ENCODE results near the gene PLXND1. TPM values are rescaled to one million over a fixed set of nuclear protein-coding genes. Genes with fewer than 3 reads are reported as not detected.

Gene PLXND1
- total RNA-seq, 4 donors from 2014 or later = 45.0 to 77.9 (median 61.5) TPM

DNA sequence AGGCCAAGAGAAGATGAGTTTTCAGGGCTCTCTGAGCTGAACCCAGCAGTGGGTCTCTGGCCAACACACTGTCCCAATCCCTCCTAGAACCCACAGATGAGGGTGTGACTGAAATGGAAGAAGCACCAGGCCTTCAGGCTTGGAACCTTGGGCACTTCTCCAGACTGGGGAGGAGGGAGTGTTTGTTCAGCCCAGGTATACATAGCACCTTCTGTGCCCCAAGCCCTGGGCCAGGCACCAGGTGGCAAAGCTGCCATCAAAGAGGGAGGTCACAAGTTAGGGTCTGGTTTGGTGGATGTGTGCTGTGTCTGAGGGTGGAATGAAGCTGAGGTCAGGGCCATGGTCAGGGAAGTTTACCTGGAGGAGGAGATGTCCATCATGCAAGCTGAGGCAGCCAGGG lies 93.9 kb downstream of the PLXND1 start:
- TF ChIP-seq POLR2A (IDR thresholded peaks at IDR 0.05) = no peak
- no peak for TF ChIP-seq POLR2AphosphoS5 (IDR thresholded peaks at IDR 0.05)
- TF ChIP-seq EP300 (IDR thresholded peaks at IDR 0.05) = no peak
- no peak for TF ChIP-seq CTCF (IDR thresholded peaks at IDR 0.05)
- Histone ChIP-seq H3K27me3 (no peaks in the 10 kb centered on the region), H3K4me1 (peaks cover 0 to 1% (median 0%) of the 10 kb centered on the region in 3 donors), H3K27ac (no peak overlapping the region), H3K4me3 (no peak overlapping the region), H3K9me3 (no peaks in the 10 kb centered on the region), H3K36me3 (peaks cover 0 to 100% of the 10 kb centered on the region in 2 donors)
- no peak for ATAC-seq

GRCh38 chr3:129507181-129507831 lies 99.2 kb downstream of the PLXND1 start:
- no peaks in the 10 kb centered on the region for H3K9me3 ChIP-seq
- H3K4me3 ChIP-seq = no peak overlapping the region
- H3K27me3 ChIP-seq = no peaks in the 10 kb centered on the region
- peaks cover 0 to 7% (median 0%) of the 10 kb centered on the region in 3 donors for H3K4me1 ChIP-seq
- TF ChIP-seq POLR2AphosphoS5 (IDR thresholded peaks at IDR 0.05) = no peak
- no peak for TF ChIP-seq CTCF (IDR thresholded peaks at IDR 0.05)
- TF ChIP-seq EP300 (IDR thresholded peaks at IDR 0.05) = no peak
- no peak for TF ChIP-seq POLR2A (IDR thresholded peaks at IDR 0.05)
- 80 to 86% methylated on average over 1 to 4 of the region's 9 CpGs for WGBS, 2 donors (ENCODE audit: low coverage in 1 of 2)
- H3K36me3 ChIP-seq = peaks cover 0 to 100% of the 10 kb centered on the region in 2 donors
- peak; percentile 65 for ATAC-seq
- H3K27ac ChIP-seq = peak overlapping the region in 1 of 4 donors; percentile 27

GRCh38 chr3:129506231-129506742 lies 100.2 kb downstream of the PLXND1 start:
- H3K9me3 ChIP-seq = no peaks in the 10 kb centered on the region
- H3K36me3 ChIP-seq = peaks cover 0 to 100% of the 10 kb centered on the region in 2 donors
- no peak overlapping the region for H3K27ac ChIP-seq
- H3K4me3 ChIP-seq = no peak overlapping the region
- ATAC-seq = no peak
- 59 to 100% methylated on average over 3 to 4 of the region's 9 CpGs for WGBS, 2 donors (ENCODE audit: low coverage in 1 of 2)
- H3K27me3 ChIP-seq = no peaks in the 10 kb centered on the region
- H3K4me1 ChIP-seq = peaks cover 0 to 7% (median 0%) of the 10 kb centered on the region in 3 donors
- TF ChIP-seq EP300 (IDR thresholded peaks at IDR 0.05) = no peak
- no peak for TF ChIP-seq CTCF (IDR thresholded peaks at IDR 0.05)
- TF ChIP-seq POLR2A (IDR thresholded peaks at IDR 0.05) = no peak
- TF ChIP-seq POLR2AphosphoS5 (IDR thresholded peaks at IDR 0.05) = no peak

DNA sequence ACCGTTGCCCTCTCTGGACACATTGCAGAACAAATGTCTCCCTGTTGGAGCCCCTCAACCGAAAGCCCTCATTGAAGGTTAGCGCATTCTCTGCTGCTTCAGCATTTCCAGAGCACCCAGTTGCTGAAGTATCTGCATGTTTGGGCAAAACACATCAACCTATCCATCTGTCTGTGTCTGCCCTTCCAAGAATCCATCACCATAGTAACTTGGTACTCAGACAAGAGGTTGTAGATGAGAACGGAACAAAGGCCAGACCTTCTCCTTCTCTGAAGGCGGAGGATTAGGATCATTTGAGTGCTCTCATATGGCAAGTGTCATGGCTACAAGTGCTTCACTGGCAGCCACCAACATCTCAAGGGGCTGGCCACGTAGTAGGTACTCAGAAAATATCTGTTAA lies 101.1 kb downstream of the PLXND1 start:
- WGBS, 2 donors (ENCODE audit: low coverage in 1 of 2) = 74 to 79% methylated on average over 4 to 6 of the region's 6 CpGs
- peaks cover 0 to 7% (median 0%) of the 10 kb centered on the region in 3 donors for H3K4me1 ChIP-seq
- no peaks in the 10 kb centered on the region for H3K9me3 ChIP-seq
- no peak overlapping the region for H3K27ac ChIP-seq
- TF ChIP-seq EP300 (IDR thresholded peaks at IDR 0.05) (no peak), CTCF (IDR thresholded peaks at IDR 0.05) (no peak), POLR2A (IDR thresholded peaks at IDR 0.05) (no peak), POLR2AphosphoS5 (IDR thresholded peaks at IDR 0.05) (no peak)
- no peak overlapping the region for H3K4me3 ChIP-seq
- no peaks in the 10 kb centered on the region for H3K27me3 ChIP-seq
- no peak for ATAC-seq
- peaks cover 0 to 100% of the 10 kb centered on the region in 2 donors for H3K36me3 ChIP-seq

Small RNA genes lying within 50 kb of the gene (small RNA-seq; reads per million reads assigned to genes)
- gene RN7SL752P = 0 reads per million in 4 donors

Other genes starting within 250 kb of the PLXND1 start
- under 1 TPM in 2 of 4 donors, not detected in 2; 0.08 to 0.47 TPM for gene EFCAB12, start 178.0 kb downstream of the PLXND1 start, total RNA-seq
- gene MBD4, start 166.7 kb downstream of the PLXND1 start, total RNA-seq = 10 to 100 TPM; 11.4 to 38.6 (median 18.8) TPM
- gene IFT122, start 166.5 kb downstream of the PLXND1 start, total RNA-seq = 10 to 100 TPM; 18.1 to 38.3 (median 26.8) TPM
- not detected for gene RHO, start 78.0 kb downstream of the PLXND1 start, total RNA-seq
- not detected for gene H1-8, start 63.5 kb downstream of the PLXND1 start, total RNA-seq